Keratinocyte (primary cell): ENCODE measurements around the gene MCUR1. TPM values are rescaled to one million over a fixed set of nuclear protein-coding genes. Genes with fewer than 3 reads are reported as not detected.

Experiments used
- DNase-seq: peaks from one replicate; pipeline ENCODE4 v3.0.0-alpha.2; 2011; ENCODE audit warnings: low read depth, missing footprints, low spot score
- FAIRE-seq: peaks from 2 replicates; lab custom pipeline; 2011; peaks lifted over from hg19 to GRCh38; lab: Jason Lieb, UNC
- H2AFZ ChIP-seq: 2 replicates; pipeline ENCODE4 v1.6.0; 2012; ENCODE audit warnings: low read length, control low read depth, inconsistent platforms; ENCODE audit not compliant: control insufficient read depth
- H3K27ac ChIP-seq: 2 replicates; pipeline ENCODE4 v1.5.1; 2011; ENCODE audit warnings: low read length; ENCODE audit not compliant: control insufficient read depth, insufficient read depth
- H3K27me3 ChIP-seq: 3 replicates; pipeline ENCODE4 v1.6.0; 2011; ENCODE audit warnings: low read length; ENCODE audit not compliant: control insufficient read depth, insufficient read depth; ENCODE audit errors: extremely low read depth
- H3K36me3 ChIP-seq, 2 experiments: 2 replicates in 1 of 2; 3 replicates in 1 of 2; pipeline ENCODE4 v1.5.1; 2011; ENCODE audit warnings: low read length in 2 of 2, mild to moderate bottlenecking in 1 of 2; ENCODE audit not compliant: control insufficient read depth in 2 of 2, insufficient read depth in 2 of 2; ENCODE audit errors: extremely low read depth in 1 of 2
- H3K4me1 ChIP-seq: 3 replicates; pipeline ENCODE4 v1.5.1; 2011; ENCODE audit warnings: low read length; ENCODE audit not compliant: control insufficient read depth, insufficient read depth; ENCODE audit errors: extremely low read depth
- H3K4me2 ChIP-seq: 3 replicates; pipeline ENCODE4 v1.6.0; 2011; ENCODE audit warnings: low read depth, low read length; ENCODE audit not compliant: control insufficient read depth, insufficient read depth; ENCODE audit errors: extremely low read depth
- H3K4me3 ChIP-seq, 3 experiments: fragments of 200-600 bp in 1 of 3; sonication (generic) in 1 of 3; 2 replicates in 2 of 3; 3 replicates in 1 of 3; pipeline ENCODE4 v1.5.1; 2011 to 2016; ENCODE audit warnings: low read length in 3 of 3, mild to moderate bottlenecking in 3 of 3, control low read depth in 2 of 3, inconsistent platforms in 1 of 3, low read depth in 1 of 3, mixed read lengths in 1 of 3, mixed run types in 1 of 3, moderate library complexity in 1 of 3; ENCODE audit not compliant: control insufficient read depth in 2 of 3, insufficient read depth in 2 of 3; ENCODE audit errors: extremely low read depth in 1 of 3
- H3K79me2 ChIP-seq: 2 replicates; pipeline ENCODE4 v1.6.0; 2012; ENCODE audit warnings: low read length; ENCODE audit not compliant: control insufficient read depth, insufficient read depth
- H3K9ac ChIP-seq: 3 replicates; pipeline ENCODE4 v1.6.0; 2011; ENCODE audit warnings: low read length; ENCODE audit not compliant: control insufficient read depth, insufficient read depth; ENCODE audit errors: extremely low read depth
- H3K9me1 ChIP-seq: 3 replicates; pipeline ENCODE4 v1.6.0; 2011; ENCODE audit warnings: low read length; ENCODE audit not compliant: control insufficient read depth, insufficient read depth; ENCODE audit errors: extremely low read depth
- H3K9me3 ChIP-seq: 2 replicates; pipeline ENCODE4 v1.5.1; 2012; ENCODE audit warnings: low read depth, low read length; ENCODE audit not compliant: control insufficient read depth
- H4K20me1 ChIP-seq: 3 replicates; pipeline ENCODE4 v1.6.0; 2011; ENCODE audit warnings: low read length; ENCODE audit not compliant: control insufficient read depth, insufficient read depth; ENCODE audit errors: extremely low read depth
- CTCF ChIP-seq, 3 experiments: IDR thresholded peaks in 1 of 3; conservative IDR thresholded peaks in 1 of 3; optimal IDR thresholded peaks in 1 of 3; 2 replicates in 2 of 3; 3 replicates in 1 of 3; pipeline versions ENCODE3 to v1.5.1; 2011; ENCODE audit warnings: low read length in 3 of 3, mild to moderate bottlenecking in 3 of 3, moderate library complexity in 2 of 3, control low read depth in 1 of 3, inconsistent platforms in 1 of 3; ENCODE audit not compliant: insufficient read depth in 2 of 3; ENCODE audit errors: extremely low read depth in 1 of 3
- EZH2 ChIP-seq: IDR thresholded peaks from one replicate; pipeline ENCODE4 v1.6.1; 2012; ENCODE audit warnings: inconsistent platforms, mild to moderate bottlenecking, low read length, moderate library complexity
- dilution Hi-C: fragments of 300-500 bp; cut with MboI; formaldehyde crosslinking; loops from one replicate; pipeline ENCODE4 v1.7.0; 2020; ENCODE audit warnings: low sequenced_read_pairs; ENCODE audit not compliant: extremely low pct_ligation_motif_present
- polyA plus RNA-seq, 5 experiments: library from polyadenylated mRNA; depleted of rRNA in 3 of 5; stranded (reverse) in 3 of 5; stranded (forward) in 1 of 5; unstranded in 1 of 5; fragments of >200 nt; gene quantifications; 1 replicate in 1 of 5; 2 replicates in 3 of 5; 3 replicates in 1 of 5; pipeline versions ENCODE4 v1.2.1 to v1.2.3, GENCODE V29; 2011 to 2012; ENCODE audit warnings: missing spikeins in 2 of 5, low read depth in 1 of 5, low replicate concordance in 1 of 5

The MCUR1 gene
- polyA plus RNA-seq, 1 donor (not counting 4 experiments of a cell fraction or from before 2014, with no cell fraction given) = 15.3 TPM

DNA sequence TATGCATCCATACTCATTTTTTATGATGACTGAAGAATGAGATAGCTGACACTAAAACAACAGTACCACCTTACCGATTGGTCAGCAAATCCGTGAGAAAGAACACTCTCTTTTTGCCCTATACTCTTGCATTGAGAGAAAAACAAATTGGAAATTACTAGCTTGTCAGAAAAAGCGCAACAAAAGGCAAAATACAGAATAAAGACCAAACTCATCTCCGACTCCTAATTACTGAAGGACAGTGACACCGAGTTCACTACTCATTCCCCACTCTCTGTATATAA lies 2.1 kb downstream of the MCUR1 start:
- Histone ChIP-seq H3K9ac (no peak overlapping the region), H4K20me1 (no peaks in the 10 kb centered on the region), H3K27me3 (no peaks in the 10 kb centered on the region), H3K4me2 (peak overlapping the region; percentile 93), H3K9me3 (no peaks in the 10 kb centered on the region), H3K4me3 (no peak overlapping the region), H3K4me1 (peaks cover 18% of the 10 kb centered on the region), H3K79me2 (peaks cover 34% of the 10 kb centered on the region), H3K36me3 (no peaks in the 10 kb centered on the region), H3K9me1 (no peaks in the 10 kb centered on the region), H3K27ac (no peak overlapping the region), H2AFZ (no peak overlapping the region)
- TF ChIP-seq EZH2 = no peak
- no peak for TF ChIP-seq CTCF (optimal IDR thresholded peaks at IDR 0.05 in 1 of 3, IDR thresholded peaks at IDR 0.05 in 1 of 3, conservative IDR thresholded peaks at IDR 0.05 in 1 of 3; ENCODE audit: extremely low read depth in 1 of 3, insufficient read depth in 2 of 3, low read length in 3 of 3)
- DNase-seq (no peak), FAIRE-seq (no peak)
- dilution Hi-C loops = no loop called here

GRCh38 chr6:13811627-13812358 lies 2.6 kb downstream of the MCUR1 start:
- Histone ChIP-seq H3K4me3 (peak overlapping the region in 1 of 3 experiments; percentile 7), H3K79me2 (peaks cover 34% of the 10 kb centered on the region), H3K4me1 (peaks cover 18% of the 10 kb centered on the region), H3K4me2 (peak overlapping the region; percentile 93), H3K27ac (no peak overlapping the region), H4K20me1 (no peaks in the 10 kb centered on the region), H3K9ac (no peak overlapping the region), H3K9me3 (no peaks in the 10 kb centered on the region), H3K36me3 (peaks cover under 1 to 3% of the 10 kb centered on the region in 2 experiments), H3K27me3 (no peaks in the 10 kb centered on the region), H2AFZ (no peak overlapping the region), H3K9me1 (no peaks in the 10 kb centered on the region)
- TF ChIP-seq EZH2 = no peak
- TF ChIP-seq CTCF (optimal IDR thresholded peaks at IDR 0.05 in 1 of 3, IDR thresholded peaks at IDR 0.05 in 1 of 3, conservative IDR thresholded peaks at IDR 0.05 in 1 of 3; ENCODE audit: extremely low read depth in 1 of 3, insufficient read depth in 2 of 3, low read length in 3 of 3) = no peak
- DNase-seq (no peak), FAIRE-seq (no peak)
- dilution Hi-C loops = no loop called here
